Ascending aorta (tissue), 2 donors: Measurements from ENCODE around the gene STRIT1. TPM values are rescaled to one million over a fixed set of nuclear protein-coding genes. Genes with fewer than 3 reads are reported as not detected.

ENCODE experiments used
- DNase-seq, 2 donors: peaks; one replicate each; pipeline ENCODE4 v3.0.0-alpha.2; 2019; ENCODE audit warnings: low spot score in 2 of 2
- H3K27ac ChIP-seq, 2 donors: fragments of 200-600 bp; sonication (generic); one replicate each; pipeline ENCODE4 v1.5.1; 2016 to 2017; ENCODE audit warnings: mild to moderate bottlenecking in 1 of 2
- H3K27me3 ChIP-seq: fragments of 200-600 bp; sonication (generic); one replicate; pipeline ENCODE4 v1.5.1; 2017
- H3K36me3 ChIP-seq, 2 donors: fragments of 200-600 bp; sonication (generic); one replicate each; pipeline ENCODE4 v1.5.1; 2016
- H3K4me1 ChIP-seq, 2 donors: fragments of 200-600 bp; sonication (generic); one replicate each; pipeline ENCODE4 v1.5.1; 2016 to 2017; ENCODE audit warnings: mild to moderate bottlenecking in 1 of 2
- H3K4me3 ChIP-seq, 2 donors: fragments of 200-600 bp; sonication (generic); one replicate each; pipeline ENCODE4 v1.5.1; 2016 to 2017; ENCODE audit warnings: mild to moderate bottlenecking in 1 of 2
- H3K9me3 ChIP-seq, 2 donors: fragments of 200-600 bp; sonication (generic); one replicate each; pipeline ENCODE4 v1.5.1; 2016
- intact Hi-C: fragments of 100-400 bp; cut with DNase I; formaldehyde crosslinking; loops from one replicate; pipeline ENCODE4 v1.15.1; 2023
- total RNA-seq: library from RNA; depleted of rRNA; stranded (reverse); fragments of >200 nt; gene quantifications from one replicate; pipeline ENCODE4 v1.1.0, GENCODE V29; 2016
- TF ChIP-seq, protein P1 (sequence below), 3 experiments: fragments of 200-600 bp in 2 of 3; fragments of 450-650 bp in 1 of 3; sonication (generic) in 2 of 3; IDR thresholded peaks; one replicate each; pipeline ENCODE4 v1.5.1; 2016 to 2019; ENCODE audit warnings: antibody characterized with exemption in 3 of 3, mild to moderate bottlenecking in 1 of 3, moderate library complexity in 1 of 3

Gene STRIT1
- total RNA-seq, 1 donor from 2014 or later = not detected

DNA sequence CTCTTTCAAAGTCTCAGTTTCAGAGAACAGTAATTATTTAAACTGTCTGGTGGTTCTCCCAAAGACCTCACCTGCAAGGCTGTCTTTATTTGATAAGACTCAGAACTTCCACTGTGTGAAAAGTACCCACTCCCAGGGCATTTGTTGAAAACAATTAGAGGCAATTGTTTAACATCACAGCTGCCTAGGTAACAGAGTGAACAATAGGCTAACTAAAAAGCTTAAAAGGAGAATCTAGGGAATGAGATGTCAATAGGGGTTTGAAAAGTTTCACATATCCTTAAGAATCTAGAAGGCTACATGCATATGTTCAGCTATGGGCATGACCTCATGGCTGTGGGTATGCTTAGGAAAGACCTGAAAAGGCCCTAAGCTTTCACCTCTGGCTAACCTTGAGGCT, 2.9 kb upstream of the STRIT1 start:
- intact Hi-C loops = no loop called here
- no peaks in the 10 kb centered on the region for H3K27me3 ChIP-seq
- H3K4me3 ChIP-seq = no peak overlapping the region
- H3K36me3 ChIP-seq = no peaks in the 10 kb centered on the region
- H3K9me3 ChIP-seq = peaks cover 0 to 13% of the 10 kb centered on the region in 2 donors
- H3K27ac ChIP-seq = no peak overlapping the region
- H3K4me1 ChIP-seq = no peaks in the 10 kb centered on the region
- no peak for DNase-seq
- TF ChIP-seq, protein P1, sequence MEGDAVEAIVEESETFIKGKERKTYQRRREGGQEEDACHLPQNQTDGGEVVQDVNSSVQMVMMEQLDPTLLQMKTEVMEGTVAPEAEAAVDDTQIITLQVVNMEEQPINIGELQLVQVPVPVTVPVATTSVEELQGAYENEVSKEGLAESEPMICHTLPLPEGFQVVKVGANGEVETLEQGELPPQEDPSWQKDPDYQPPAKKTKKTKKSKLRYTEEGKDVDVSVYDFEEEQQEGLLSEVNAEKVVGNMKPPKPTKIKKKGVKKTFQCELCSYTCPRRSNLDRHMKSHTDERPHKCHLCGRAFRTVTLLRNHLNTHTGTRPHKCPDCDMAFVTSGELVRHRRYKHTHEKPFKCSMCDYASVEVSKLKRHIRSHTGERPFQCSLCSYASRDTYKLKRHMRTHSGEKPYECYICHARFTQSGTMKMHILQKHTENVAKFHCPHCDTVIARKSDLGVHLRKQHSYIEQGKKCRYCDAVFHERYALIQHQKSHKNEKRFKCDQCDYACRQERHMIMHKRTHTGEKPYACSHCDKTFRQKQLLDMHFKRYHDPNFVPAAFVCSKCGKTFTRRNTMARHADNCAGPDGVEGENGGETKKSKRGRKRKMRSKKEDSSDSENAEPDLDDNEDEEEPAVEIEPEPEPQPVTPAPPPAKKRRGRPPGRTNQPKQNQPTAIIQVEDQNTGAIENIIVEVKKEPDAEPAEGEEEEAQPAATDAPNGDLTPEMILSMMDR (IDR thresholded peaks at IDR 0.05) = no peak

DNA sequence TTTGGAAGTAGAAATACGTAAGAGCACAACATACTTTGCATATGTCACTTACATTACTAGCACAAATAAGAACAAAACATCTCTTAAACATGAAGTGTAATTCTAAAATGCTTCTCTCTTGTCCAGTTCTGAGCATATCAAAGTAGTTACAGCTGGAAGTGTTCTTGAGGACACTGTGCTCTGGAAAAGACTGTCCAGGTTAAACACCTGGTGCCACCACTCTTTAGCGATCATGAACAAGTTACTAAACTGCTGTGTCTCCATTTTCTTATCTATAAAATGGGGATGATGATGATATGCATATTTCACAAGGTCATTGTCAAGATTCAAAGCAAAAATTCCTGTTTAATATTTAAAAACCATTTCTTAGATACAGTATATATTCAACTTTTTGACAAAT, 790 bp downstream of the STRIT1 start:
- Histone ChIP-seq H3K4me3 (no peak overlapping the region), H3K36me3 (no peaks in the 10 kb centered on the region), H3K27ac (no peak overlapping the region), H3K9me3 (peaks cover 0 to 3% of the 10 kb centered on the region in 2 donors), H3K4me1 (no peaks in the 10 kb centered on the region), H3K27me3 (no peaks in the 10 kb centered on the region)
- intact Hi-C loops = no loop called here
- TF ChIP-seq, protein P1 (IDR thresholded peaks at IDR 0.05) = no peak
- DNase-seq = no peak

DNA sequence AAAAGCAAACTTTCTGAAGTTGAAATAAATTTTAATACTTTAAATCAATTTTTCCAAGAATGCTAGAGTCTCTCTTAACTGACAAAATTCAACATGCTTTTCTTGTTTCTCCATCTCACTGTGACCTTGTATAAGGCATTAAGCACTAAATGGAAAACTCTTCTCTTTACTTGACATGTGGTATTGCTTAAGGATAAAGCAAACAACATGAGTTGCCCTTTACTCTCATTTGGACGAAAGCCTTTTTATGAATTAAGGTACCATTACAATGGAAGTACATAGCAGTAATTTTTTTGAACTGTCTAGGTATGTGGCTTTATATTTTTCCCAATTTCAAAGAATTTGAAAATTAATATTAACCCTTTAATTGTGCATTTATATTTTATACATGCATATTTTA, 1.4 kb downstream of the STRIT1 start:
- Histone ChIP-seq H3K4me3 (no peak overlapping the region), H3K36me3 (no peaks in the 10 kb centered on the region), H3K4me1 (no peaks in the 10 kb centered on the region), H3K9me3 (no peaks in the 10 kb centered on the region), H3K27ac (no peak overlapping the region), H3K27me3 (no peaks in the 10 kb centered on the region)
- no peak for DNase-seq
- TF ChIP-seq, protein P1 (IDR thresholded peaks at IDR 0.05) = no peak
- intact Hi-C loops = no loop called here

GRCh38 chr3:155286736-155287135, 6.7 kb downstream of the STRIT1 start:
- H3K27ac ChIP-seq = no peak overlapping the region
- intact Hi-C loops = no loop called here
- no peak for DNase-seq
- H3K9me3 ChIP-seq = no peaks in the 10 kb centered on the region
- H3K4me3 ChIP-seq = no peak overlapping the region
- H3K36me3 ChIP-seq = no peaks in the 10 kb centered on the region
- TF ChIP-seq, protein P1 (IDR thresholded peaks at IDR 0.05) = no peak
- H3K4me1 ChIP-seq = no peaks in the 10 kb centered on the region
- no peaks in the 10 kb centered on the region for H3K27me3 ChIP-seq

GRCh38 chr3:155285936-155286335, 7.5 kb downstream of the STRIT1 start:
- DNase-seq = no peak
- intact Hi-C loops = no loop called here
- Histone ChIP-seq H3K36me3 (no peaks in the 10 kb centered on the region), H3K27ac (no peak overlapping the region), H3K4me1 (no peaks in the 10 kb centered on the region), H3K9me3 (no peaks in the 10 kb centered on the region), H3K27me3 (no peaks in the 10 kb centered on the region), H3K4me3 (no peak overlapping the region)
- TF ChIP-seq, protein P1 (IDR thresholded peaks at IDR 0.05) = no peak
